IMR-90 (cell line): ENCODE data around the gene CBX5. TPM values are rescaled to one million over a fixed set of nuclear protein-coding genes. Genes with fewer than 3 reads are reported as not detected.

Experiments used
- ATAC-seq: fragments of 200-7000 bp; cut with Tn5 transposase; 2 replicates; pipeline ENCODE4 v1.9.1; 2020; ENCODE audit warnings: low read depth, mild to moderate bottlenecking, moderate library complexity
- BruUV-seq: library from RNA; stranded (reverse); fragments of 400-500 nt; replicated peaks from 2 replicates; lab custom pipeline; 2021; lab: Mats Ljungman, UMichigan
- CTCF ChIA-PET: fragments of 300-600 bp; formaldehyde crosslinking; extraction: SDS; loops from one replicate; lab custom pipeline; 2021; ENCODE audit warnings: antibody characterized with exemption; lab: Yijun Ruan, JAX
- POLR2A ChIA-PET: fragments of 300-600 bp; sonication (Branson Sonifier 250); formaldehyde crosslinking; loops from one replicate; lab custom pipeline; 2022; ENCODE audit warnings: antibody characterized with exemption; ENCODE audit not compliant: unreplicated experiment; lab: Charles Lee
- DNase-seq: peaks from one replicate; pipeline ENCODE4 v3.0.0; 2013
- H2AFZ ChIP-seq: replicated peaks from 2 replicates; pipeline ENCODE3; 2013; ENCODE audit warnings: low read length, mild to moderate bottlenecking; ENCODE audit not compliant: poor library complexity
- H2AK5ac ChIP-seq: 2 replicates; pipeline ENCODE4 v1.6.1; 2013; ENCODE audit warnings: low read depth, low read length, inconsistent platforms
- H2AK9ac ChIP-seq: replicated peaks from 2 replicates; pipeline ENCODE3; 2013; ENCODE audit warnings: mild to moderate bottlenecking, low read depth, low read length, moderate library complexity; ENCODE audit not compliant: poor library complexity
- H2BK120ac ChIP-seq: 2 replicates; pipeline ENCODE4 v1.6.1; 2013; ENCODE audit warnings: low read depth, low read length, inconsistent platforms
- H2BK15ac ChIP-seq: 3 replicates; pipeline ENCODE4 v1.6.1; 2013; ENCODE audit warnings: low read depth, low read length, inconsistent platforms
- H2BK20ac ChIP-seq: 2 replicates; pipeline ENCODE4 v1.6.1; 2013; ENCODE audit warnings: low read depth, mild to moderate bottlenecking, inconsistent platforms, low read length, moderate library complexity
- H2BK5ac ChIP-seq: 2 replicates; pipeline ENCODE4 v1.6.1; 2013; ENCODE audit warnings: mild to moderate bottlenecking, low read depth, low read length, inconsistent platforms; ENCODE audit not compliant: poor library complexity, severe bottlenecking
- H3K14ac ChIP-seq: replicated peaks from 2 replicates; pipeline ENCODE4 v1.6.1; 2013; ENCODE audit warnings: low read depth, low read length, inconsistent platforms
- H3K18ac ChIP-seq: 2 replicates; pipeline ENCODE4 v1.6.1; 2013; ENCODE audit warnings: low read depth, low read length, control low read depth
- H3K23ac ChIP-seq: 2 replicates; pipeline ENCODE4 v1.6.1; 2013; ENCODE audit warnings: low read depth, low read length, inconsistent platforms
- H3K27ac ChIP-seq: 2 replicates; pipeline ENCODE4 v1.5.1; 2013; ENCODE audit warnings: mild to moderate bottlenecking, control low read depth, low read length; ENCODE audit not compliant: insufficient read depth
- H3K27me3 ChIP-seq: 2 replicates; pipeline ENCODE4 v1.6.1; 2013; ENCODE audit warnings: low read length; ENCODE audit not compliant: control insufficient read depth, insufficient read depth
- H3K36me3 ChIP-seq: 2 replicates; pipeline ENCODE4 v1.6.1; 2013; ENCODE audit warnings: low read length, mixed read lengths; ENCODE audit not compliant: control insufficient read depth, insufficient read depth
- H3K4ac ChIP-seq: 2 replicates; pipeline ENCODE4 v1.6.1; 2013; ENCODE audit warnings: low read depth, low read length, inconsistent platforms
- H3K4me1 ChIP-seq: 2 replicates; pipeline ENCODE4 v1.6.1; 2013; ENCODE audit warnings: low read length, mixed read lengths; ENCODE audit not compliant: control insufficient read depth, insufficient read depth
- H3K4me2 ChIP-seq: 2 replicates; pipeline ENCODE4 v1.6.1; 2013; ENCODE audit warnings: low read depth, mild to moderate bottlenecking, control low read depth, low read length, moderate library complexity
- H3K4me3 ChIP-seq: 2 replicates; pipeline ENCODE4 v1.5.1; 2013; ENCODE audit warnings: low read depth, mild to moderate bottlenecking, control low read depth, low read length, moderate library complexity; ENCODE audit not compliant: insufficient read depth
- H3K56ac ChIP-seq: 2 replicates; pipeline ENCODE4 v1.6.1; 2013; ENCODE audit warnings: low read length, inconsistent platforms; ENCODE audit not compliant: insufficient read depth; ENCODE audit errors: extremely low read depth
- H3K79me1 ChIP-seq, 2 experiments: 2 replicates each; pipeline ENCODE4 v1.6.1; 2013; ENCODE audit warnings: low read length in 2 of 2, inconsistent platforms in 1 of 2, low read depth in 1 of 2
- H3K9ac ChIP-seq: 2 replicates; pipeline ENCODE4 v1.6.1; 2013; ENCODE audit warnings: low read depth, low read length, control low read depth
- H3K9me1 ChIP-seq: 2 replicates; pipeline ENCODE4 v1.6.1; 2013; ENCODE audit warnings: low read length, inconsistent platforms; ENCODE audit not compliant: insufficient read depth
- H3K9me3 ChIP-seq: 2 replicates; pipeline ENCODE4 v1.6.1; 2013; ENCODE audit warnings: low read length; ENCODE audit not compliant: control insufficient read depth, insufficient read depth
- H4K20me1 ChIP-seq: 2 replicates; pipeline ENCODE4 v1.6.1; 2013; ENCODE audit warnings: low read length, inconsistent platforms; ENCODE audit not compliant: insufficient read depth
- H4K5ac ChIP-seq: 2 replicates; pipeline ENCODE4 v1.6.1; 2013; ENCODE audit warnings: mild to moderate bottlenecking, low read depth, low read length, control low read depth
- H4K8ac ChIP-seq, 2 experiments: 2 replicates each; pipeline ENCODE4 v1.6.1; 2013; ENCODE audit warnings: low read depth in 2 of 2, low read length in 2 of 2, control low read depth in 1 of 2, inconsistent platforms in 1 of 2
- H4K91ac ChIP-seq: 2 replicates; pipeline ENCODE4 v1.6.1; 2013; ENCODE audit warnings: low read depth, low read length, inconsistent platforms; ENCODE audit not compliant: insufficient read depth
- BHLHE40 ChIP-seq: fragments of 150-350 bp; IDR thresholded peaks from 2 replicates; pipeline ENCODE4 v1.6.1; 2016; ENCODE audit warnings: mild to moderate bottlenecking, low read depth, low read length
- CEBPB ChIP-seq: IDR thresholded peaks from 2 replicates; pipeline ENCODE4 v1.6.1; 2012; ENCODE audit warnings: low read depth, low read length, improper control_type of control experiment
- CHD1 ChIP-seq: IDR thresholded peaks from 2 replicates; pipeline ENCODE4 v1.6.1; 2012; ENCODE audit warnings: low read depth, low read length, improper control_type of control experiment
- FOS ChIP-seq: fragments of 150-350 bp; IDR thresholded peaks from 2 replicates; pipeline ENCODE4 v1.6.1; 2016; ENCODE audit warnings: low read depth, low read length
- MAFK ChIP-seq: IDR thresholded peaks from 2 replicates; pipeline ENCODE4 v1.6.1; 2012; ENCODE audit warnings: low read depth, low read length, improper control_type of control experiment
- MAZ ChIP-seq: IDR thresholded peaks from 2 replicates; pipeline ENCODE4 v1.6.1; 2012; ENCODE audit warnings: low read depth, mild to moderate bottlenecking, low read length, improper control_type of control experiment, moderate library complexity, borderline replicate concordance
- MXI1 ChIP-seq: IDR thresholded peaks from 2 replicates; pipeline ENCODE4 v1.6.1; 2012; ENCODE audit warnings: low read depth, mild to moderate bottlenecking, low read length, moderate library complexity, borderline replicate concordance
- NFE2L2 ChIP-seq: fragments of 150-350 bp; IDR thresholded peaks from 2 replicates; pipeline ENCODE4 v1.6.1; 2016; ENCODE audit warnings: low read depth, mild to moderate bottlenecking, low read length
- POLR2A ChIP-seq: IDR thresholded peaks from 2 replicates; pipeline ENCODE4 v1.6.1; 2012; ENCODE audit warnings: mild to moderate bottlenecking, low read depth, low read length
- RAD21 ChIP-seq: IDR thresholded peaks from 2 replicates; pipeline ENCODE4 v1.6.1; 2012; ENCODE audit warnings: low read length, improper control_type of control experiment
- RCOR1 ChIP-seq: IDR thresholded peaks from 2 replicates; pipeline ENCODE4 v1.6.1; 2012; ENCODE audit warnings: mild to moderate bottlenecking, low read length, improper control_type of control experiment; ENCODE audit not compliant: insufficient replicate concordance
- RFX5 ChIP-seq: IDR thresholded peaks from 2 replicates; pipeline ENCODE4 v1.8.0; 2012; ENCODE audit warnings: low read depth, mild to moderate bottlenecking, low read length, moderate library complexity
- SMC3 ChIP-seq: fragments of 150-350 bp; IDR thresholded peaks from 2 replicates; pipeline ENCODE4 v1.6.1; 2016; ENCODE audit warnings: low read depth, mild to moderate bottlenecking, antibody characterized with exemption, low read length, moderate library complexity
- WGBS, 2 experiments: methylation state at CpG; one replicate each; pipeline versions ENCODE4 v1.1.5 to v1.1.7; 2013; ENCODE audit warnings: missing lambda C conversion rate in 2 of 2; ENCODE audit not compliant: insufficient read length in 1 of 2; ENCODE audit errors: extremely low coverage in 2 of 2; 5-methylcytosine and 5-hydroxymethylcytosine counted together
- dilution Hi-C: fragments of 300-500 bp; cut with HindIII; formaldehyde crosslinking; loops from one replicate; pipeline ENCODE4 v1.14.3; 2018; ENCODE audit warnings: low sequenced_read_pairs; ENCODE audit not compliant: unreplicated experiment
- in situ Hi-C: fragments of 300-500 bp; cut with MboI; formaldehyde crosslinking; loops from 3 replicates; pipeline ENCODE4 v1.14.3; 2019; ENCODE audit warnings: low sequenced_read_pairs, inconsistent platforms, mixed read lengths
- intact Hi-C: fragments of 100-400 bp; cut with micrococcal nuclease; formaldehyde crosslinking; loops from 2 replicates; pipeline ENCODE4 v1.10.0; 2022
- polyA plus RNA-seq, 3 experiments: library from polyadenylated mRNA; depleted of rRNA; stranded (reverse); fragments of >200 nt; gene quantifications; 2 replicates each; pipeline ENCODE4 v1.2.3, GENCODE V29; 2012; ENCODE audit warnings: low replicate concordance in 1 of 3
- total RNA-seq: library from RNA; depleted of rRNA; stranded (reverse); fragments of >200 nt; gene quantifications from 2 replicates; pipeline ENCODE4 v1.2.3, GENCODE V29; 2012
- TF ChIP-seq, protein P1 (sequence below): fragments of 150-350 bp; IDR thresholded peaks from 2 replicates; pipeline ENCODE4 v1.6.1; 2017; ENCODE audit warnings: mild to moderate bottlenecking, antibody characterized with exemption, low read length, low read depth
- TF ChIP-seq, protein P2 (sequence below): conservative IDR thresholded peaks from 2 replicates; pipeline ENCODE4 v1.5.1; 2012; ENCODE audit warnings: mild to moderate bottlenecking, low read depth, low read length, improper control_type of control experiment
- TF ChIP-seq, protein P3 (sequence below): fragments of 150-350 bp; IDR thresholded peaks from 2 replicates; pipeline ENCODE4 v1.6.1; 2016; ENCODE audit warnings: low read depth, mild to moderate bottlenecking, low read length, moderate library complexity, borderline replicate concordance

CBX5 gene
- total and polyA plus RNA-seq, 2 of the 4 experiments (the other 2 are of a cell fraction), result 18.0 to 40.9 TPM

DNA sequence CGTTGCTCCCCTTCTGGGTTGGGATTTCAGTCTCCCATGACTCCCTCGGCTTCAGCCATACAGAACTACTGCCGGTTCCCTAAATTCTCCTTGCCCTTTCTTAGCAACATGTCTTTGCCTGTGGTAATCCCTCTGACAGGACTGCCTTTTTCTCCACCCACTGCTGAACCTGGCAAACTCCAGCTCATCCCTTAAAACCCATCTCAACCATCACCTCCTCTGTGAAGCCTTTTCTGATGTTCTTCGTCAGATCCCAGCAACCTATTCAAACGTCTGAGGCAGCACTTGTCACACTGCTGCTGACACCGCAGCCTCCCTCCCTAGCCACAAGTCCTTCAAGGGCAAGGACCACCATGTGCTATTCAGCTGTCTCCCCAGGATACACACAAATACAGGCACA is 80.9 kb downstream of the CBX5 start:
- no peak overlapping the region for H2BK15ac ChIP-seq
- no peaks in the 10 kb centered on the region; the same call in 1 of the 2 replicates for H3K9me1 ChIP-seq
- DNase-seq (no peak), ATAC-seq (no peak)
- no peak overlapping the region for H3K9ac ChIP-seq
- H3K56ac ChIP-seq, result no peak overlapping the region
- H3K4me1 ChIP-seq, result peaks cover 2% of the 10 kb centered on the region
- H2BK20ac ChIP-seq, result no peak overlapping the region
- H3K79me1 ChIP-seq, result no peaks in the 10 kb centered on the region
- H4K20me1 ChIP-seq, result no peaks in the 10 kb centered on the region
- H3K4ac ChIP-seq, result no peak overlapping the region
- ChIA-PET CTCF (interaction anchor here (0.8 kb wide), 1 partner anchor 9 kb away, joined by 3 read pairs; no protein-coding TSS in a partner anchor), POLR2A (no interaction called here)
- H3K4me3 ChIP-seq, result no peak overlapping the region
- H3K14ac ChIP-seq, result no peak overlapping the region
- peaks cover 23% of the 10 kb centered on the region for H3K27me3 ChIP-seq
- H3K18ac ChIP-seq, result no peak overlapping the region
- H3K36me3 ChIP-seq, result no peaks in the 10 kb centered on the region
- H2AK9ac ChIP-seq, result no peak overlapping the region
- no peaks in the 10 kb centered on the region for H3K9me3 ChIP-seq
- no peak overlapping the region for H4K91ac ChIP-seq
- 77% methylated on average over 3 of the region's 6 CpGs; no CpG with 5 or more reads in 1 of the 2 experiments for WGBS, 2 experiments
- no peak overlapping the region; the same call in 1 of the 2 replicates for H2AK5ac ChIP-seq
- intact Hi-C loops (no loop called here), in situ Hi-C loops (loop anchor here (10.0 kb wide), 1 partner anchor 494 kb away; no protein-coding TSS in a partner anchor), dilution Hi-C loops (no loop called here)
- no peak overlapping the region for H3K4me2 ChIP-seq
- H3K23ac ChIP-seq, result no peak overlapping the region
- no peak overlapping the region for H4K8ac ChIP-seq
- BruUV-seq, result no TSS peak
- H2AFZ ChIP-seq, result no peak overlapping the region
- H3K27ac ChIP-seq, result no peak overlapping the region
- no peak overlapping the region for H4K5ac ChIP-seq
- H2BK120ac ChIP-seq, result no peak overlapping the region
- H2BK5ac ChIP-seq, result no peak overlapping the region
- TF ChIP-seq SMC3, result no peak
- TF ChIP-seq NFE2L2, result no peak
- no peak for TF ChIP-seq RFX5
- TF ChIP-seq CHD1, result no peak
- no peak for TF ChIP-seq POLR2A
- TF ChIP-seq BHLHE40, result no peak
- TF ChIP-seq, protein P1, sequence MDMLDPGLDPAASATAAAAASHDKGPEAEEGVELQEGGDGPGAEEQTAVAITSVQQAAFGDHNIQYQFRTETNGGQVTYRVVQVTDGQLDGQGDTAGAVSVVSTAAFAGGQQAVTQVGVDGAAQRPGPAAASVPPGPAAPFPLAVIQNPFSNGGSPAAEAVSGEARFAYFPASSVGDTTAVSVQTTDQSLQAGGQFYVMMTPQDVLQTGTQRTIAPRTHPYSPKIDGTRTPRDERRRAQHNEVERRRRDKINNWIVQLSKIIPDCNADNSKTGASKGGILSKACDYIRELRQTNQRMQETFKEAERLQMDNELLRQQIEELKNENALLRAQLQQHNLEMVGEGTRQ, result no peak
- TF ChIP-seq, protein P2, sequence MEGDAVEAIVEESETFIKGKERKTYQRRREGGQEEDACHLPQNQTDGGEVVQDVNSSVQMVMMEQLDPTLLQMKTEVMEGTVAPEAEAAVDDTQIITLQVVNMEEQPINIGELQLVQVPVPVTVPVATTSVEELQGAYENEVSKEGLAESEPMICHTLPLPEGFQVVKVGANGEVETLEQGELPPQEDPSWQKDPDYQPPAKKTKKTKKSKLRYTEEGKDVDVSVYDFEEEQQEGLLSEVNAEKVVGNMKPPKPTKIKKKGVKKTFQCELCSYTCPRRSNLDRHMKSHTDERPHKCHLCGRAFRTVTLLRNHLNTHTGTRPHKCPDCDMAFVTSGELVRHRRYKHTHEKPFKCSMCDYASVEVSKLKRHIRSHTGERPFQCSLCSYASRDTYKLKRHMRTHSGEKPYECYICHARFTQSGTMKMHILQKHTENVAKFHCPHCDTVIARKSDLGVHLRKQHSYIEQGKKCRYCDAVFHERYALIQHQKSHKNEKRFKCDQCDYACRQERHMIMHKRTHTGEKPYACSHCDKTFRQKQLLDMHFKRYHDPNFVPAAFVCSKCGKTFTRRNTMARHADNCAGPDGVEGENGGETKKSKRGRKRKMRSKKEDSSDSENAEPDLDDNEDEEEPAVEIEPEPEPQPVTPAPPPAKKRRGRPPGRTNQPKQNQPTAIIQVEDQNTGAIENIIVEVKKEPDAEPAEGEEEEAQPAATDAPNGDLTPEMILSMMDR, result no peak
- TF ChIP-seq, protein P3, sequence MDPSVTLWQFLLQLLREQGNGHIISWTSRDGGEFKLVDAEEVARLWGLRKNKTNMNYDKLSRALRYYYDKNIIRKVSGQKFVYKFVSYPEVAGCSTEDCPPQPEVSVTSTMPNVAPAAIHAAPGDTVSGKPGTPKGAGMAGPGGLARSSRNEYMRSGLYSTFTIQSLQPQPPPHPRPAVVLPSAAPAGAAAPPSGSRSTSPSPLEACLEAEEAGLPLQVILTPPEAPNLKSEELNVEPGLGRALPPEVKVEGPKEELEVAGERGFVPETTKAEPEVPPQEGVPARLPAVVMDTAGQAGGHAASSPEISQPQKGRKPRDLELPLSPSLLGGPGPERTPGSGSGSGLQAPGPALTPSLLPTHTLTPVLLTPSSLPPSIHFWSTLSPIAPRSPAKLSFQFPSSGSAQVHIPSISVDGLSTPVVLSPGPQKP, result no peak
- TF ChIP-seq MAFK, result no peak
- TF ChIP-seq CEBPB, result no peak
- no peak for TF ChIP-seq MXI1
- no peak for TF ChIP-seq FOS
- TF ChIP-seq RAD21, result no peak
- TF ChIP-seq RCOR1, result no peak
- no peak for TF ChIP-seq MAZ
